Measurements from ENCODE around the gene SPTBN1.
"Not testable (repeated sequence)": the region's sequence is repeated elsewhere in the genome, so short reads cannot be mapped to it uniquely, and the experiment has no call there.

SPTBN1 gene

DNA sequence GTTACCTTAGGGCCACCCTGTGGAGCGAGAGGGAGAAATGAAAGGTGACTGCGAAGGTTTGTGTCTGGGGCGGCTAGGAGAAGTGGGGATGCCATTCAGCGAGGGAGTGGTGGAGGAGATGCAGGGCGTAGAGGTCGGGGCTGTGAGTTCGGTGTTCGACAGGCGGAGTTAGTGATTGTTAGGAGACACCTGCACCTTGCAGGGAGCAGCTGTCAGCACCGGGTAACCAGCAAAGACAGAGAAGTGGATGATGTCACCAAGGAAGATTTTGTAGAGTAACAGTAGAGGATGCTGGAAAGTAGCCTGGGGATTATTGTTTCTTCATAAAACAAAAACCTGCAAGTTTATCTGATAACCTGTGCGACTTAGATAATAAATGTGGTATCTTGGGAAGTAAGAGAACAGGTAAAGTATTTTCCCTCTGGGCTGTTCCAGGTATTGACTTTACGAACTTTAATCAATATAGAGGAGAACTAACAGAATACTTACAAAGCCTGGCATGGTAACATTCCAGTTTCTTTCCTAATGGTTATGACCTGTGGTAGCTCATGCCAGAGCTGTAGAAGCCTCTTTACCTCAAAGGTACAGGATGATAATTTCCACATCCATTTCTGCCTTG lies 63.8 kb downstream of the SPTBN1 start:
- TF ChIP-seq JUND (IDR thresholded peaks at IDR 0.05; ENCODE audit: low read depth), result no peak
- in situ Hi-C loops (cut with HindIII; ENCODE audit: low pct_unique_long_range_greater_than_20kb, low sequenced_read_pairs), result no loop called here
- DNase-seq (ENCODE audit: low read depth in 1 of 2, low spot score in 1 of 2), result peak in 1 of 2 experiments; percentile 5

GRCh38 chr2:54520687-54521086 lies 64.6 kb downstream of the SPTBN1 start:
- no peak for TF ChIP-seq JUND (IDR thresholded peaks at IDR 0.05; ENCODE audit: low read depth)
- DNase-seq (ENCODE audit: low read depth in 1 of 2, low spot score in 1 of 2), result no peak
- in situ Hi-C loops (cut with HindIII; ENCODE audit: low pct_unique_long_range_greater_than_20kb, low sequenced_read_pairs), result no loop called here

DNA sequence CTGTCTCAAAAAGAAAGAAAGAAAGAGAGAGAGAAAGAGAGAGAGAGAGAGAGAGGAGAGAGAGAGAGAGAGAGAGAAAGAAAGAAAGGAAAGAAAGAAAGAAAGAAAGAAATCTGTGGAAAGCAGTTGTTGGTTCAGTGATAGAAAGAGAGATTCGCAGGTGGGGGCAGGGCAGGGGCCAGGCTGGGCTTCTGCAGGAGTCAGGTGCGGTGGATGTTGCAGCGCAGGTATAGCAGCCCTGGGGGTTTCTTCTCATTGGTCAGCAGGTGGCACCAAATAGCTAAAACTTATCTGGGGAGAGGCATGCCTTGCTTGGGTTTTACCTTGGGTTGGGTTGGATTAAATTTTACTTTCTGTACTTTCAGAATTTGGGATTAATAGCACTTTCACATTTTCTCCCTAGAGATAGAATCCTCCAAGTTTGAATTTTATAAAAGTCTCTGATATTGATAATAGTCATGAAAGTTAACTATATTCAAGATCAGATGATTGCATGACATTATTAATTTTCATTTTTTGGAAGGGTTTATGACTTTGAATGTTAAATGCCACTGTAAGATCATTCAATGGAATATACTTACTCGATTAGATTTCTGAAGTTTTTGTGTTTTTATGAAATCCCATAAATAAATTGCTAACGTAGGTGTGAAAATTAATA lies 66.6 kb downstream of the SPTBN1 start:
- DNase-seq (ENCODE audit: low read depth in 1 of 2, low spot score in 1 of 2), result peak; percentile 26 to 79
- in situ Hi-C loops (cut with HindIII; ENCODE audit: low pct_unique_long_range_greater_than_20kb, low sequenced_read_pairs), result no loop called here
- no peak for TF ChIP-seq JUND (IDR thresholded peaks at IDR 0.05; ENCODE audit: low read depth)

- in situ Hi-C loops (cut with HindIII; ENCODE audit: low pct_unique_long_range_greater_than_20kb, low sequenced_read_pairs), result no loop called here
- no peak for DNase-seq (ENCODE audit: low read depth in 1 of 2, low spot score in 1 of 2)
- no peak for TF ChIP-seq JUND (IDR thresholded peaks at IDR 0.05; ENCODE audit: low read depth)
Measured at GRCh38 chr2:54523324-54523959, 67.3 kb downstream of the SPTBN1 start.

GRCh38 chr2:54524226-54524991 lies 68.3 kb downstream of the SPTBN1 start:
- no peak for DNase-seq (ENCODE audit: low read depth in 1 of 2, low spot score in 1 of 2)
- in situ Hi-C loops (cut with HindIII; ENCODE audit: low pct_unique_long_range_greater_than_20kb, low sequenced_read_pairs), result no loop called here
- no peak for TF ChIP-seq JUND (IDR thresholded peaks at IDR 0.05; ENCODE audit: low read depth)

DNA sequence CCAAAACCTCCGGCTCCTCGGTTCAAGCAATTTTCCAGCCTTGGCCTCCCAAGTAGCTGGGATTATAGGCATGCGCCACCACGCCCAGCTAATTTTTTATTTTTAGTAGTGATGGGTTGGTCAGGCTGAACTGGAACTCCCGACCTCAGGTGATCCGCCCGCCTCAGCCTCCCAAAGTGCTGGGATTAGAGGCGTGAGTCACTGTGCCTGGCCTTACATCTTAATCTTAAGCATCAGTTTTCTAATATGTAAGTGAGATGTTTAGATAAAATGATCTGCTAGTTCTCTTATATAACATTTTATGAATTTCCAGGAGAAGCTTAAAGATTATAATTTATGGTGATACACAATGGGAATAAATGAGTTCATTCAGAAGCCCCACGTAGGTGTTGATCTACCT lies 69.2 kb downstream of the SPTBN1 start:
- DNase-seq (ENCODE audit: low read depth in 1 of 2, low spot score in 1 of 2), result no peak
- TF ChIP-seq JUND (IDR thresholded peaks at IDR 0.05; ENCODE audit: low read depth), result no peak
- in situ Hi-C loops (cut with HindIII; ENCODE audit: low pct_unique_long_range_greater_than_20kb, low sequenced_read_pairs), result no loop called here

DNA sequence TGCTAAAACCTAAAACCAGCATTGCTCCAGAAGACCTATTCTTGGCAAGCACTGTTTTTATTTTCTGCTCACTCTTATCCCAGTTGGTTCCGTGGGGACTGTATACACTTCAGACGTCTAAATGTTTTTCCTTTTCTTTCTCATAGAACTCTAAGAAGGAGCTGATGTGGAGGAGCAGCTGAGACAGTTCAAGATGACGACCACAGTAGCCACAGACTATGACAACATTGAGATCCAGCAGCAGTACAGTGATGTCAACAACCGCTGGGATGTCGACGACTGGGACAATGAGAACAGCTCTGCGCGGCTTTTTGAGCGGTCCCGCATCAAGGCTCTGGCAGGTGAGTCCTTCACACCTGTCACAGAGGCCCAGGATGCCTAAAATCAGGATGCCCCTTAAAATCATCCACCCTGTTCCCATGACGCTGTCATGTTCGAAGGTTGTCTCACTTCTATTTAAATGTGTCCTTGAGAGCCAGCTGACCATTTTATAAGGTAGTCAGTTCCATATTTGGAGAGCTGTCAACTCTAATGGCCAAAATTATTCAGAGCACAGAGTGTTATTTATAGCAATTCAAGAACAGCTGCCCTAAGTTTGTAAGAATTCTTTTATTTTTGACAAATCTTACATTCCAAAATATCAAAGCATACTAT lies 70.2 kb downstream of the SPTBN1 start:
- in situ Hi-C loops (cut with HindIII; ENCODE audit: low pct_unique_long_range_greater_than_20kb, low sequenced_read_pairs), result no loop called here
- no peak for TF ChIP-seq JUND (IDR thresholded peaks at IDR 0.05; ENCODE audit: low read depth)
- DNase-seq (ENCODE audit: low read depth in 1 of 2, low spot score in 1 of 2), result no peak

GRCh38 chr2:54528311-54528955 lies 72.3 kb downstream of the SPTBN1 start:
- in situ Hi-C loops (cut with HindIII; ENCODE audit: low pct_unique_long_range_greater_than_20kb, low sequenced_read_pairs), result no loop called here
- DNase-seq (ENCODE audit: low read depth in 1 of 2, low spot score in 1 of 2), result no peak
- TF ChIP-seq JUND (IDR thresholded peaks at IDR 0.05; ENCODE audit: low read depth), result no peak

GRCh38 chr2:54529518-54529917 lies 73.4 kb downstream of the SPTBN1 start:
- DNase-seq (ENCODE audit: low read depth in 1 of 2, low spot score in 1 of 2); in situ Hi-C loops (cut with HindIII; ENCODE audit: low pct_unique_long_range_greater_than_20kb, low sequenced_read_pairs): not testable (repeated sequence)

GRCh38 chr2:54529935-54530334 lies 73.8 kb downstream of the SPTBN1 start:
- TF ChIP-seq JUND (IDR thresholded peaks at IDR 0.05; ENCODE audit: low read depth), result no peak
- in situ Hi-C loops (cut with HindIII; ENCODE audit: low pct_unique_long_range_greater_than_20kb, low sequenced_read_pairs), result no loop called here
- DNase-seq (ENCODE audit: low read depth in 1 of 2, low spot score in 1 of 2), result no peak

GRCh38 chr2:54531558-54531957 lies 75.4 kb downstream of the SPTBN1 start:
- in situ Hi-C loops (cut with HindIII; ENCODE audit: low pct_unique_long_range_greater_than_20kb, low sequenced_read_pairs), result no loop called here
- DNase-seq (ENCODE audit: low read depth in 1 of 2, low spot score in 1 of 2), result no peak
- no peak for TF ChIP-seq JUND (IDR thresholded peaks at IDR 0.05; ENCODE audit: low read depth)

DNA sequence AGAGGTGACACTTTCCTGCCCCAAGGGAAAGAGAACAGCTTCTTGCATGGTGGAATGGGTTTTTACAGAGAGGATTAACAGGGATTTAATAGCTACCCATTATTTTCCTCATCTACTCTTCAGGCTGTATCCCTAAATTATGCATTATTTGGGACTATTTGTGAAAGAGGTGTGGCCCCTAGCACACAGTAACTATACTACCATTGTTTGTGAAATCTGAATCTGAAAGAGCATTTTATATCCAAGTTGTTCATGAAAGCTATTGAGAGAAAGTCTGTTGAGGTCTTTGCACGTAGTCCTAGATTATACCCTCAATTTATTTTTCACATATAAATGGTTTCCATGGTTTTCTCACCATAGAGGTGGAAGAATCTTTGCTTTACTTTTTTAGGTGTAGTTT lies 78.1 kb downstream of the SPTBN1 start:
- TF ChIP-seq JUND (IDR thresholded peaks at IDR 0.05; ENCODE audit: low read depth), result no peak
- in situ Hi-C loops (cut with HindIII; ENCODE audit: low pct_unique_long_range_greater_than_20kb, low sequenced_read_pairs), result no loop called here
- DNase-seq (ENCODE audit: low read depth in 1 of 2, low spot score in 1 of 2), result no peak

Measured in T47D (cell line).